ENCODE data around the gene PRR15. TPM values are rescaled to one million over a fixed set of nuclear protein-coding genes. Genes with fewer than 3 reads are reported as not detected.

PRR15 gene
- total and polyA plus RNA-seq, 2 donors from 2014 or later = 21.2 to 27.5 TPM

GRCh38 chr7:29539471-29539870, 24.2 kb upstream of the PRR15 start:
- H3K4me1 ChIP-seq (ENCODE audit: control insufficient read depth in 2 of 3, insufficient read depth in 2 of 3, low read depth in 1 of 3, low read length in 3 of 3) = no peaks in the 10 kb centered on the region
- no peaks in the 10 kb centered on the region for H3K27me3 ChIP-seq (ENCODE audit: control insufficient read depth, insufficient read depth, low read length)
- no peak overlapping the region for H3K9ac ChIP-seq (ENCODE audit: low read length in 3 of 3)
- intact Hi-C loops (cut with DNase I) = no loop called here
- FAIRE-seq = no peak
- no peak for TF ChIP-seq CTCF (IDR thresholded peaks at IDR 0.05; ENCODE audit: borderline replicate concordance, extremely low read depth, insufficient read depth)
- H3K4me3 ChIP-seq (ENCODE audit: low read length in 3 of 3) = no peak overlapping the region
- peaks cover 0 to 2% (median 0%) of the 10 kb centered on the region in 3 donors for H3K9me3 ChIP-seq (ENCODE audit: control insufficient read depth in 2 of 3, insufficient read depth in 1 of 3, low read length in 3 of 3)
- no peak for DNase-seq
- no peaks in the 10 kb centered on the region for H3K36me3 ChIP-seq (ENCODE audit: control insufficient read depth in 2 of 3, insufficient read depth in 3 of 3, low read length in 3 of 3)
- no peak overlapping the region for H3K27ac ChIP-seq (ENCODE audit: low read depth in 2 of 2, low read length in 2 of 2)

- H3K27ac ChIP-seq (ENCODE audit: low read depth in 2 of 2, low read length in 2 of 2) = no peak overlapping the region
- no peaks in the 10 kb centered on the region for H3K27me3 ChIP-seq (ENCODE audit: control insufficient read depth, insufficient read depth, low read length)
- no peaks in the 10 kb centered on the region for H3K36me3 ChIP-seq (ENCODE audit: control insufficient read depth in 2 of 3, insufficient read depth in 3 of 3, low read length in 3 of 3)
These were observed 16.2 kb upstream of the PRR15 start for GRCh38 chr7:29547421-29547820.

GRCh38 chr7:29548823-29549222, 14.8 kb upstream of the PRR15 start:
- Histone ChIP-seq H3K4me1 (ENCODE audit: control insufficient read depth in 2 of 3, insufficient read depth in 2 of 3, low read depth in 1 of 3, low read length in 3 of 3) (peaks cover 0 to 3% (median 3%) of the 10 kb centered on the region in 3 donors), H3K27ac (ENCODE audit: low read depth in 2 of 2, low read length in 2 of 2) (peak overlapping the region in 1 of 2 donors; percentile 73), H3K36me3 (ENCODE audit: control insufficient read depth in 2 of 3, insufficient read depth in 3 of 3, low read length in 3 of 3) (no peaks in the 10 kb centered on the region), H3K9me3 (ENCODE audit: control insufficient read depth in 2 of 3, insufficient read depth in 1 of 3, low read length in 3 of 3) (peaks cover 0 to 4% (median 0%) of the 10 kb centered on the region in 3 donors), H3K4me3 (ENCODE audit: low read length in 3 of 3) (no peak overlapping the region), H3K27me3 (ENCODE audit: control insufficient read depth, insufficient read depth, low read length) (no peaks in the 10 kb centered on the region), H3K9ac (ENCODE audit: low read length in 3 of 3) (no peak overlapping the region)
- DNase-seq (peak in 1 of 5 donors; percentile 11), FAIRE-seq (no peak)
- intact Hi-C loops (cut with DNase I) = no loop called here
- no peak for TF ChIP-seq CTCF (IDR thresholded peaks at IDR 0.05; ENCODE audit: borderline replicate concordance, extremely low read depth, insufficient read depth)

More at GRCh38 chr7:29547421-29547820, 16.2 kb upstream of the PRR15 start:
- Histone ChIP-seq H3K4me1 (ENCODE audit: control insufficient read depth in 2 of 3, insufficient read depth in 2 of 3, low read depth in 1 of 3, low read length in 3 of 3) (peaks cover 0 to 3% (median 3%) of the 10 kb centered on the region in 3 donors), H3K9me3 (ENCODE audit: control insufficient read depth in 2 of 3, insufficient read depth in 1 of 3, low read length in 3 of 3) (peaks cover 0 to 4% (median 0%) of the 10 kb centered on the region in 3 donors), H3K9ac (ENCODE audit: low read length in 3 of 3) (no peak overlapping the region), H3K4me3 (ENCODE audit: low read length in 3 of 3) (no peak overlapping the region)
- DNase-seq = peak in 2 of 5 donors; percentile 38 to 60
- no peak for TF ChIP-seq CTCF (IDR thresholded peaks at IDR 0.05; ENCODE audit: borderline replicate concordance, extremely low read depth, insufficient read depth)
- intact Hi-C loops (cut with DNase I) = no loop called here
- FAIRE-seq = no peak

- Histone ChIP-seq H3K9me3 (ENCODE audit: control insufficient read depth in 2 of 3, insufficient read depth in 1 of 3, low read length in 3 of 3) (no peaks in the 10 kb centered on the region), H3K27ac (ENCODE audit: low read depth in 2 of 2, low read length in 2 of 2) (no peak overlapping the region), H3K27me3 (ENCODE audit: control insufficient read depth, insufficient read depth, low read length) (no peaks in the 10 kb centered on the region), H3K36me3 (ENCODE audit: control insufficient read depth in 2 of 3, insufficient read depth in 3 of 3, low read length in 3 of 3) (no peaks in the 10 kb centered on the region), H3K4me3 (ENCODE audit: low read length in 3 of 3) (no peak overlapping the region), H3K9ac (ENCODE audit: low read length in 3 of 3) (no peak overlapping the region), H3K4me1 (ENCODE audit: control insufficient read depth in 2 of 3, insufficient read depth in 2 of 3, low read depth in 1 of 3, low read length in 3 of 3) (peaks cover 0 to 3% (median 3%) of the 10 kb centered on the region in 3 donors)
- intact Hi-C loops (cut with DNase I) = no loop called here
- TF ChIP-seq CTCF (IDR thresholded peaks at IDR 0.05; ENCODE audit: borderline replicate concordance, extremely low read depth, insufficient read depth) = no peak
- no peak for FAIRE-seq
- DNase-seq = no peak
These were observed 11.2 kb upstream of the PRR15 start for GRCh38 chr7:29552392-29552791.

Data from kidney (tissue), 14 donors.